Peyer's patch (tissue), 4 donors: ENCODE measurements around the gene TEKT3.

Experiments used
- POLR2A ChIP-seq, 2 donors: fragments of 450-650 bp; IDR thresholded peaks; one replicate each; pipeline ENCODE4 v1.5.1; 2017; ENCODE audit warnings: antibody characterized with exemption in 2 of 2, mild to moderate bottlenecking in 2 of 2, moderate library complexity in 2 of 2
- TF ChIP-seq, protein P1 (sequence below), 6 experiments: fragments of 450-650 bp in 4 of 6; fragments of 200-600 bp in 2 of 6; sonication (generic) in 1 of 6; IDR thresholded peaks; one replicate each; pipeline ENCODE4 v1.5.1; 2017 to 2019; ENCODE audit warnings: antibody characterized with exemption in 6 of 6, mild to moderate bottlenecking in 3 of 6, moderate library complexity in 1 of 6

DNA sequence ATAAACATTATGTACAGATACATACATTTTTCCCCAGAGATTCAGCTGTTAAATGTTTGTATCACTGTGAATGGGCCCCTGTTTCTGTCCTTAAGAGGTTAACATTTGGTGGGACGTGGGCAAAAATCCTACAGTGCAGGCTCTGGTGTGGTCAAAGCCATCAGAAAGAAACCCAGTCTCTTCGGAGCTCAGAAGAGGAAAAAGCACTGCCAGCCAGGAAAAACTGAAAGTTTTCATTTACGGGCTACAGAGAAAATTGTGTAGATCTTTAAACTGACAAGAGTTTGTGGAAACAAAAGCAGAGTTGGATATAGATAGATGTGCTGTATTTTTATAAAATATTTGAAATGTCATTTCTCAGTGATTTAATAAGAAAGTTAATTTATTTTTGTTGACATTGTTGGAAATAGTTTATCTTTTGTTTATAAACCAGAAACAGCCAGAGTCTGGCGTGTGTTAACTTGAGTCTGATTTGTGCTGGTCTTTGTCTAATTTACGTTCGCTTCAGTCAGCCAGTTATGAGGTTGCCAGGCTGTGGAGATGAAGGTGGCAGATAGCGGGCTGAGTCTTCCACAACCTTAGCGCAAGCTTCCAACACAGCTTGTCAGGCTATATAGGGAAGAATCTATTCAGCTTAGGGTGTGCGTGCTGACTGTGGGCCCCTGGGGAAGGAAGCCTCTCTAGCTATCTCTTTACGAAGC, 9.5 kb upstream of the TEKT3 start:
- TF ChIP-seq, protein P1, sequence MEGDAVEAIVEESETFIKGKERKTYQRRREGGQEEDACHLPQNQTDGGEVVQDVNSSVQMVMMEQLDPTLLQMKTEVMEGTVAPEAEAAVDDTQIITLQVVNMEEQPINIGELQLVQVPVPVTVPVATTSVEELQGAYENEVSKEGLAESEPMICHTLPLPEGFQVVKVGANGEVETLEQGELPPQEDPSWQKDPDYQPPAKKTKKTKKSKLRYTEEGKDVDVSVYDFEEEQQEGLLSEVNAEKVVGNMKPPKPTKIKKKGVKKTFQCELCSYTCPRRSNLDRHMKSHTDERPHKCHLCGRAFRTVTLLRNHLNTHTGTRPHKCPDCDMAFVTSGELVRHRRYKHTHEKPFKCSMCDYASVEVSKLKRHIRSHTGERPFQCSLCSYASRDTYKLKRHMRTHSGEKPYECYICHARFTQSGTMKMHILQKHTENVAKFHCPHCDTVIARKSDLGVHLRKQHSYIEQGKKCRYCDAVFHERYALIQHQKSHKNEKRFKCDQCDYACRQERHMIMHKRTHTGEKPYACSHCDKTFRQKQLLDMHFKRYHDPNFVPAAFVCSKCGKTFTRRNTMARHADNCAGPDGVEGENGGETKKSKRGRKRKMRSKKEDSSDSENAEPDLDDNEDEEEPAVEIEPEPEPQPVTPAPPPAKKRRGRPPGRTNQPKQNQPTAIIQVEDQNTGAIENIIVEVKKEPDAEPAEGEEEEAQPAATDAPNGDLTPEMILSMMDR (IDR thresholded peaks at IDR 0.05), result no peak
- no peak for TF ChIP-seq POLR2A (IDR thresholded peaks at IDR 0.05)
